Tongue (tissue), 2 donors: Measurements from ENCODE around the gene CLSTN3. TPM values are rescaled to one million over a fixed set of nuclear protein-coding genes. Genes with fewer than 3 reads are reported as not detected.

ENCODE experiments used
- DNase-seq: peaks from one replicate; pipeline ENCODE4 v3.0.0-alpha.2; 2015
- total RNA-seq: library from RNA; depleted of rRNA; stranded (reverse); fragments of >200 nt; gene quantifications from one replicate; pipeline ENCODE4 v1.2.3, GENCODE V29; 2014

The CLSTN3 gene
- total RNA-seq, result 32.2 TPM

DNA sequence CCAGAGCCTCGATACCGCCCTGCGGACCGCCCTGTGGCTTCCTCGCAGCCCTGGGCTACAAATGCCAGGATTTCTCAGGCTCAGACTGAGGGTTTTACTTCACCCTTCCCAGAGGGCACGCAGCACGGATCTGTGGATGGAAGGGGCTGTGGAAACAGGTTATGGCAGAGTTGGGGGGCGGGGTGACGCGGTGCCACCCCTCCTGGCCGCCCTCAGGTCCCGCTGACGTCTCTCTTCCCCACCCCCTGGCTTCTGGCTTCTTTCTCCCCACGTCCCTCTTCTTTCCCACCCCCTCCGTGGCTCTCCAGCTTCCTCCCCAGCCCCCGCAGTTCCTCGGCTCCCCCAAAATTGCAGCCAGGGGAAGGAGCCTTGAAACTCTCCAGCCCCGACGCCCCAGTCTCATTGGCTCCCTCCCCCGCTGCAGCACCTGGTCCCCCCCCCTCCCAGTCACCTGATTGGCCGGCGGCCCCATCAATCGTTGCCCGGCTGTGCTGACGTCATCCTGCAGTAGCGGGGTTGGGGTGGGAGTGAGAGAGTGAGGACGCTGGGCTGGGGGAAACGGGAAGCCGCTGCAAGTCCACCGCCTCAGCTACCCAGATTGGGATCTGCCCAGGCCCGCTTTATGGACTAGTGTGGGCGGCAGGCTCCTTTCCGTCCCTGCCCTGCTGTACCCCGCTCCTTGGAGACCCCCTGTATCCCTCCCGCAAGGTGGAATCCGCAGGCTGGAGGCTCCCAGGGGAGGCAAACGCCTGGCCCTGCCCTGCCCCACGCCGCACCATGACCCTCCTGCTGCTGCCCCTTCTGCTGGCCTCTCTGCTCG, at the start of gene CLSTN3:
Gene CLSTN3 (plus strand): TSS at position 500 of the 820 bp plus-strand sequence. CDS start 278 bp downstream, at position 778.
- DNase-seq, result peak; percentile 91

DNA sequence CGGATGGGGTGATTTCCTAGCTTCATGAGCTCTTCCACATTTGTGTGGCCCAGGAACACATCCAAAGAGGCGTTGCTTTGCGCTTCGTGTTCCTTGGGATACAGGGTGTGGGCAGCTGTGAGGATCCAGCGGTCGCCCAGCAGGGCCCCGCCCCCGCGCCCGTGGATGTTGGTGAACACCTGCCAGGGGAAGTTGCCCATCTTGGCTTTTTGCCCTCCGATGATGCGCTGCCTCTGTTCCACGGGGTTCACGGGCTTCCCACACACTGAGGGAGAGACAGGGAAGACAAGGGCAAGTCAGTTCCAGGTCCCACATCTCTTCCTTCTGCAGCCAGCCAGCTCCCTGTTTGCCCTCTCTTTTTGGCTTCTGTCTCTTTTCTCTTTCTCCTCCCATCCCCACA, 49.1 kb upstream of the CLSTN3 start:
- no peak for DNase-seq

DNA sequence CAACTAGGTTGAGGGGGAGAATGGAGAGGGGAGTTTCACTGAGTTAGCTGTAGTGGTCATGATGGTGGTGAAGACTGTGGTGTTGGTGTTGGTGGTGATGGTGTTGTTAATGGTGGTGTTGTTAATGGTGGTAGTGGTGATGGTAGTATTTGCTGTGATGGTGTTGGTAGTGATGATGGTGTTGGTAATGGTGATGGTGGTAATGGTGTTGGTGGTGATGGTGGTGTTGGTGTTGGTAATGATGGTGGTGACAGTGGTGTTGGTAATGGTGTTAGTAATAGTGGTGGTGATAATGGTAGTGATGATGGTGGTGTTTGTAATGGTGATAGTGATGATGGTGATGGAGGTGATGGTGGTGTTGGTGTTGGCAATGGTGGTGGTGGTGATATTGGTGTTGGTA, 47.0 kb upstream of the CLSTN3 start:
- no peak for DNase-seq

DNA sequence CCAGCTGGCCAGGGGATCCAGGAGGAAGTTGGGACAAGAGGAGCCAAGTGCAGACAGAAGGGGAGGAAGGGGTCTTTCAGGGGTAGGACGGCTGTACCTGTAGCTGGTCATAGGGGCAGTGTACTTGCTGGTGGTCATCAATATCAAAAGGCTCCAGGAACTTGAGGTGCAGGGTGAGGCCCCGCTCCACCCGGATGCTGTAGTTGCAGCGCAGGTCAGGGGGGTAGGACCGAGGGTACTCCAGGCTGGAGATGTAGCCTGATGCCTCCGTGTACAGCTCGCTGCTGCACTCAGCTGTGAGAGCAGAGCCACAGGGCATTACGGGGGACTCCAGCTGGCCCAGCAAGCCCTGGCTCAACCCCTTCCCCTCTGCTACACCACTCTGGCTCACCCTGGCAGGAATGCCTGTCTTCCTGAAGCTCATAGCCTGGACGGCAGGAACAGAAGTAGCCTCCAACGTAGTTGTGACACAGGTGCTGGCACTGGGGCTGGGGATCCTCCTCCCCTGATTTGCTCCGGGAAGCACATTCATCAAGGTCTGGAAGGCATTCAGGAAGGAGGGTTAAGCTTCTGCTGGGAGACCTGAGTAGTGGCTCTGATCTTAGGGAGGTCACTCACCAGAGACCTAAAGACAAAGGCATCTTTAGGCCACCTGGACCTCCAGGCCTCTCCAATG, 40.8 kb upstream of the CLSTN3 start:
- no peak for DNase-seq

DNA sequence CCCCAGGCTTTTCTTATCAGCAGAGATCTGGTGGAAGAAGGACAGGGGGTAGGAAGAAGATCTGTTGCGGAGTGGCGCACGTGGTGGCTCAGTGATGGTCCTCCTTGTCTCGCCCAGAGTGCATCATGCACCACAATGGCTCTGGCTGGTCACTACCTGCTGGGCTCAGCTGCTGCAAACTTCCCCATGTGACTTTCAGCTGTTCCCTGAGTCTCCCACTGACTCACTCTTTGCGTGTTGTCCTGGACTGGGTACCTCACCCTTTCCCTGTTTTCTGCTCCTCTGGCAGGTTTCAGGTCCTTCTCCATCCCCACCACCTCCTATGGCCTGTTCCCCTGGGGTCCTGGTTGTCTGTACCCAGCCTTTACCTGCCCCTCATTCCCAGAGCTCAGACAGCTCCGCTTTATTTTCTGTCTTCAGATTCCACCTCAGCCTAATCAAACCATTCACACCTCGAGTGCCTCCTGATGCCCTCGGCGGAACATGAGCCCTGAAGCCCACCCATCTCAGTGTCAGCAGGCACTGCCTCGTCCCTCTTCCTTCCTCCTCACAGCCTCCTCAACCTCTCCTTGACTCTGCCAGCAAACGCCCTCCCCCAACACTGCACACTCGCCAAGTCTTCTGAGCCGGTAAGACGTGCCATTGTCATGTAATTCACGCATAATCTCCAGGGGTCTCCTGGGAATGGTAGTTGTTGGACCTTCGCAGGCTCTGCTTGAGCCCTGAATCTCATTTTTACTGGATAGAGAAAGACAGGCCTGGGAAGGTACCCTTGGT, 39.8 kb upstream of the CLSTN3 start:
- DNase-seq, result no peak

DNA sequence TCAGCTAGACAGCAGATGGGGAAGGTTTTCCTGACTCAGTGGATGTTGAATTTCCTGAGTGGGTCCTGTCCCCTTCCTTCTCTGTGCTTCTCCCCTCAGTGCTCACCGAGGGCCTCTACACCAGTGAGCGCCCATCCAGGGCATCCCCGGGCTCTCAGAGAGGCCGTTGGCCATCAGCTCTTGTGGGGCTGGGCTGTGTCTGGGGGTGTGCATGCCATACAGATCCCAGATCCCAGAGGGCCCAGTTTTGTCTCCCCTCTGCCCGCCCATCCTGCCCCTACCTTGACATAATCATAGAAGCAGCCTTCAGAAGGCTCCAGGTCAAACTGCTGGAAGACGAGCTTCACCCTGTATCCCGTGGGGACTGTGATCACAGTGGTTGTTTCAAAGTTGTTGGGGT, 39.0 kb upstream of the CLSTN3 start:
- no peak for DNase-seq

DNA sequence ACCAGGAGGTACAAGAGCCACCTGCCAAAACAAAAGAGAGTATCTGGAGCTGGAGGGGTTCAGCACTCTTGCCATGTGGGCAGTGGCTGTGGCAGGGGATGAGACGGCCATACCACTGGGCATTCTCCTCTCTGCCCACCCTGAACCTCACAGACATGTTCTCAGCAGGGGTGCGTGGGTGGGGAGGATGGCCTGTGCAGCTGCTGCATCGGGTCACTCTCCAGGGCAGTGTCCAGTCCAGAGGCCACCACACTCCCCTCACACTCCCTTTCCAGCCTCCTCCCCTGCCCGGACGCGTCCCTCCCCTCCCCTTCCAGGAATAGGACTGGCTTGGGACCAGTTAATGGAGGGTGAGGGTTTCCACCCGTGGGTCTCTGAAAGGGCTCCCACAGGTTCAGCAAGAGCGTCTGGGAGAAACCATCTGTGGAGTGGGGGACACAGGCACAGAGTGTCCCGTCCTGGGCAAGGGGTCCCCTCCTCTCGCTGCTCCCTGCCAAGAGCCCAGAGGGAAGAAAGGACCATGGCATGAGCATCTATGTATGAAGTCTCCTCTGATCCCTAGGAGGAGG, 38.4 kb upstream of the CLSTN3 start:
- DNase-seq, result no peak

DNA sequence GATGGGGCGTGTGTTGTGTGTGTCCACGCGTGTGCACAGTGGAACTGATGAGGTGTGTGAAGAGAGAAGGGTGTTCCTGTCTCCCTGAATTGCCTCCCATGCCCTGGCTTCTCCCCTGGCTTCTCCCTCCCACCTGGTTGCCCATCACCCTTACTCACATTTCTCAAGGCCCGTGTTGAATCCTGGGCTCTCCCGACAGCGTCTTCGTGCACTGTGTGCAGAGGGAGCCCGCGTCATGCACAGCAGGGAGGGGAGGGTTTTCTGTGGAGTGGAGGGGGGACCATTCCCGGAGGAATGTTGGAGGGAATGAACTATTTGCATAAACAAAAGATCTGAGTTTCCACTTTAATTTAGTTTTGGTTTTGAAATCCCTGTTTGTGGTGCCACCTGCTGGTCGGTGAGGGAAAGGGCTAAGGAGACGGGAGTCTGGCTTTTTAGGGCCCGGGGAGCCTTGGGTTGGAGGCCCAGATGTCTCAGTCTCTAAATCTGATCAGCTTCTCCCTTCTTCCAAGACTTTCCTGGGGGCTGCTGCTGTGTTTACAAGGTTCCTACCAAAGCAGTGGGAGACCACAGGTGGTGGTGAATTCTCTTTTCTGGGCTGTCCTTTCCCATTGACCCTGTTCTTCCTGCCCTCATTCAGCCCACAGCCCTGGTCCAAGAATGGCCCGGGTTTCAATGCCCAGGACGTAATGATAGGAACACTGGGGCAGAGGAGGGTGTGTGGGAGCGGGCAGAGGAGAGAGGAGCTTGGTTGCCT, 37.8 kb upstream of the CLSTN3 start, which contains the start of gene C1R:
Gene C1R (minus strand): TSS at position 217 of the 757 bp plus-strand sequence. CDS start 57 bp downstream, at position 160.
- peak; percentile 90 for DNase-seq

DNA sequence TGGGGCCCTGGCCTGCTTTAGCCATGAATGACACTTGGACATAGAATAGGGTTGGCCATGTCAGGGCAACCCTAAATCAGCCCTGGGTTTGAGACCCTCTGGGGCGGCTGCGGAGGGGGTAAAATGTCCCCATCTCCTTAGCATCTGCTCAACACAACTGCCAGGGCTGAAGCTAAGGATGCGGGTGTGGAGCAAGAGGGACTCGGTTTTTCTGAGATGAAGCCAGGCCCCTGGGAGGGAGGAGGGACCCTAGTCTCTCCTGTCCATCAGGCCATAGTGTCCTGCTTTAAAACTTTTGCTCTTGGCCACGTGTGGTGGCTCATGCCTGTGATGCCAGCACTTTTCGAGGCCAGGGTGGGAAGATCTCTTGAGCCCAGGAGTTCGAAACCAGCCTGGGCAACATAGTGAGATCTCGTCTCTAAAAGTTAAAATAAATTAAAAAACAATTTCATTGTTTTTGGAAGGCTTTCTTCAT, 37.1 kb upstream of the CLSTN3 start:
- DNase-seq, result no peak

DNA sequence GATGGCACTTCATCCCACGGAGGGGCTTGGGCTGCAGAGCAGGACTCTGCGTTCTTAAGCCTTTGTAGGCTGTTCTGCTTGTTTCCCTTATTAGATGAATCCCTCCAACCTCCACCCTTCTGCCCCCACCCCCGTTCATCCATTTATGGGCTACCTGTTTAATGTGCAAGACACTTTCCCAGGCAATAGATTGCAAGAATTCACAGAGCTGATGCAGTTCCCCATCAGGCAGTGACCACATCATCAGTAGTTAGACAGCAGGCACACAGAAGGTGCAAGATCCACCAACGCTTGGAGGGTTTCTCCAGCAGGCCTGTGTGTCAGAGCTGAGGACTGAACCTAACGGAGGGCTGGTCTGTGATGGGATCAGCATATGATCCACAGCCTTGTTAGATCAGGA, 36.7 kb upstream of the CLSTN3 start:
- DNase-seq, result no peak

DNA sequence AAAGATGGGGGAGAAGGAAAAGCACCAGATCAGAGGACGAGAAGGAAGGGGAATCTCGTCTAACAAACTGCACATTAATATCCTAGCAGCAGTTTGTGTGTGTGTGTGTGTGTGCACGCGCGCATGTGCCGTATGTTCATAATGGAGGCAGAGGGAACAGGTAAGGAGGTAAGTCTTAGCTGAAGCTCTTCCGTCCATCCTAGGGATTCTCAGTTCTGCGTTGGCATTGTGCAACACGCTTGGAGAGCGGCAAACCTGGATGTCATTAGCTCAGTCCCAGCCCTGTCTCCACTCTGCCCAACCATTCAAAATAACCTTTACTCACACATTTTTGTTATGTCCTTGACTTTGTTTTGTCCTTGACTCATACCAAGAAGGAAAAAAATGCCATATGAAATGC, 36.3 kb upstream of the CLSTN3 start:
- no peak for DNase-seq

DNA sequence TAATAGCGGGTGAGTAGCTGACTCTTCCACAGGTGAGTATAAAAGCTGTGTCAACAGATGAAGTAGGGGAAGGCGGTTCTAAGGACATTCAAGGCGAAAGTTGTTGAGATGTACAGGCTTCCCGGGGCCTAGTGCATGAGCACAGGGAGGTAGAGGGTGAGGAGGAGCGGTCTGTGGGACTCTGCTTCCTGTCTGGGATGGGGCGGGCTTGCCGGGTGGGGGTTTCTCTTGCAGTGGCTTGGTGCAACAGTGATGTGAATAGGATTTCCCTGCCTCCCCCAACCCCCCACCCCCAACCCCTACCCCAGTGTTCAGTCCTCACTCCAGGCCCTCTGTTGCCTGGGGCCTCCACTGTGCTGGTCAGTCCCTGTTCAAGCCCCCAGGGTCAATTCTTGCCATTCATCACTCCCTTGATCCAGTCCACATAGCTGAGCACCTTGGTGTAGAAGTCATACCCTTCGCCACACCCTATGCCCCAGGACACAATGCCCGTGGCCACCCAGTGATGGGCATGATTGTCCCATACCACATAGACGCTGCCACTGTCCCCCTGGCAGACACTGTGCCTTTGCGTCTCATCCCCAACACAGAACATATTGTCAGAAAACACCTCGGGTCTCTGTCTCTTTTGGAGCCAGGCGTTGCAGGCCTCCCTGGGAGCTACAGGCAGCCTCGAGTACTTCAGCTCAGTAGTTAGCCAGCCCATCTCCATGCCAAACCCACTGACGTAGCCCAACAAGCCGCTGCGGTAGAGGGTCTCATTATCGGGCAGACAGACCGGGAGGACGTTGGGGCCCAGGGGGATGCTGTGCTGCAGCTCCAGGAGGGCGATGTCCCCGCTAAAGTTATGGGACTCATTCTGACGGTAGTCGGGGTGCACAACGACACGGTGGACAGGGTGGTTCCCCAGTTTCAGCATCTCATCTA, 33.9 kb upstream of the CLSTN3 start:
- DNase-seq, result no peak

DNA sequence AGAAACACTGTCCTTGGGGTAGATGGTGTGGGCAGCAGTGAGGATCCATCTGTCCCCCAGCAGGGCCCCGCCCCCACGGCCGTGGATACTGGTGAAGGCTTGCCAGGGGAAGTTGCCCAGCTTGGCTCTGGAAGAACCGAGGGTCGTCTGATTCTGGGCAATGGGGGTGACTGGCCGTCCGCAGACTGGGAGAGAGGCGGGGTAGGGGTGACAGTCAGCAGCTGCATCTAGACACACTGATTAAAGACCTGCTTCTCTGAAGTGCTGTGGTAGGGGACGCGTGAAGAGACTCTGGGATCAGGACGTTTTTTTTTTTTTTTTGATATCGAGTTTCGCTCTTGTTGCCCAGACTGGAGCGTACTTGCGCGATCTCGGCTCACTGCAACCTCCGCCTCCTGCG, 33.2 kb upstream of the CLSTN3 start:
- DNase-seq, result peak; percentile 37

DNA sequence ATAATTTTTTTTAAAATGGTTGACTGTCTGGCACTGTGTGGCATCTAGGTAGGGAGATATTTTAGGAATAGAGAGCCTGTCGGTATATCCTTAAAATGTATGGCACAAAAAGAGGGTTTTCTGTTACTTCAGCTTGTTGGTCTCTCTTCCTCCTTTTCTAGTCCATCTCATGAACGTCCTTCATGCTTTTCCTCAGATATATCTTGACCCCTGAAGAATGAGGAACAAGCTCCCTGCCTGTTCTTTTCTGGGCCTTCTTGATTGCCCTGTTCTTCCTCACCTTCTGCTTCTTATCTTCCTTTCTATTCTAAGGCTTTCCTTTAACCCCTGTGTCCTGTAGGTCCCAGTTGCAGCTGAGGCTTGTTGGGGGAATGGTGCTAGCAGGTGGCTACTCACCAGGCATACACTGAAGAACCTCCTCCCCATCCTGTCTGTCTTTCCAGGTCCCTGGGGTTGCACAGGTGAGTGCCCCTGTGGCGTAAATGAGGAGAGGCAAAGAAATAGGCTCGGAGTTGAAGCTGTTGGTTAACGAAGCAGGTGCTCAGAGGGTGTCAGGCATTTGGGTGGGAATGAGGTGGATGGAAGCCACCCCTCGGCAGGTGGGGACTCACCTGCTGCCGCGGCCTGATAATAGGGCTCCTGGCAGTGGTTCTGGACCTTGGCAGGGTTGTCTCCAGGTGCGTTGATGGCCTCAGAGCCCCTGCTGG, 30.7 kb upstream of the CLSTN3 start:
- no peak for DNase-seq

DNA sequence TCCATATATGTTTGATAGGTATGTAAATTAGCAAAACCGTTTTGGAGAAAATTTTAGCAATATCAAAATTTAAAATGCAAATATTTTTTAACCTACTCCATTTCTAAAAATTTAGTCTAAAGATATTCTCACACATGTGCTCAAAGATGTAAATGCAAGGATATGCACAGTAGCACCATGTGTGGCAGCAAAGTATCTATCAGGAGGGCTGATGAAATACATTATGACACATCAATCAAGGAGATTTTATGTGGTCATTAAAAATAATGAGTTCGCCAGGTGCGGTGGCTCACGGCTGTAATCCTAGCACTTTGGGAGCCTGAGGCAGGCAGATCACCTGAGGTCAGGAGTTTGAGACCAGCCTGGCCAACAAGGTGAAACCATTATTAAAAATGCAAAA, 29.9 kb upstream of the CLSTN3 start:
- no peak for DNase-seq

DNA sequence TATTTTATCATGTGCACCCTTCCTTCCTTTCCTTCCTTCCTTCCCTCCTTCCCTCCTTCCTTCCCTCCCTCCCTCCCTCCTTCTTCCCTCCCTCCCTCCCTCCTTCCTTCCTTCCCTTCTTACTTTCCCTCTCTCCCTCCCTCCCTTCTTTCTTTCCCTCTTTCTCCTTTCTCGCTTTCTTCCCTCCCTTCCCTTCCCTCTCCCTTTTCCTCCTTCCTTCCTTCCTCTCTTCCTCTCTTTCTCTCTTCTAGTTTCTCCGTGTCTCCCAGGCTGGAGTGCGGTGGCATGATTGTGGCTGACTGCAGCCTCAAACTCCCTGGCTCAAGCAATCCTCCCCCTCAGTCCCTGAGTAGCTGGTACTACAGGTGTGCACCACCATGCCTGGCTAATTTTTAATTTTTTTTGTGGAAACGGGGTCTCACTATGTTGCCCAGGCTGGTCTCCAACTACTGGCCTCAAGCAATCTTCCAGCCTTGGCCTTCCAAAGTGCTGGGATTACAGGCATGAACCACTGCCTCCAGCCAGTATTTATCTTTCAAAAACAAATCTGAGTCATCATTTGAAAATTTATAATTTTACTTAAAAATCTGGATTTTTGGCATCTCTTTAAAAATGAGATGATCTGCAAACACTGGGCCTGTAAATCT, 29.0 kb upstream of the CLSTN3 start:
- no peak for DNase-seq

DNA sequence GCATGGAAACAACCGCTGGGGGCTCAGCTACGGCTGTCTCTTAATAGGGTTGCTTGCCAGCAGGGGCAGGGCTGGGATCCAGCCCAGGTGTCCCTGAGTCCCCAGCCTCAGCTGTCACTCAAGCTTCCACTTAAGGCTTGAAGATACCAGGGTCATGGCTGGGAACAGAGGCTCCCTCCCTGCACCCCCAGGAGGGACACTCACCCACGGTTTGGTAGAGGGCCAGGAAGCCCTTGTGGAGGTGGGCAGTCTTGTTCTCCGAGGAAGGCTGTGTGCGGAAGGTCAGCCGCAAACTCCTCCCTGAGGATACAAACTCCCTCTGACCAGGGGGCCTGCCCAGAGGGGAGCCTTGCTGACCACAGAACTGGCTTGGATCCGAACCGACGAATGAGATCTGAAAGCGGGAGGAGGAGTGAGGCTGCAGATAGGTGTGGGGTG, 28.5 kb upstream of the CLSTN3 start:
- no peak for DNase-seq

DNA sequence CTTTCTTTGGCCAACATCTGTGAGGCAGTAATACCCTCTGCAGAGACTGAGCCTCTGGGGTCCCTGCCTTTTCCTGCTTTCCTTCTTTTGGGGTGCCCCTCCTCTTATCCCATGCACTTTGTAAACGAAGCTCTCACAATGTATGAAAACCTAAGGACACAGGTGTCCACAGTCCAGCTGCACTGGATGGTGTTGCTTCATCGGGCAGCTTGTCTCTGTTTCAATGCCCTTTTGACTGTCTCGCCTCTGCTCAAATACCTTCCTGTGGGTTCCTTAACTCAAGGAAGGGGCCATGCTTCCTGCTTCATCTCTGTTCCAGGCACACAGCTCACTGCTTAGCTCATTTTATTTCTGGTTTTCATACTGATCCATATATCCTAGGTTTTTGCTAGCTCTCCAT, 27.6 kb upstream of the CLSTN3 start:
- DNase-seq, result no peak
